Measurements from ENCODE around the gene OR52N2.

DNA sequence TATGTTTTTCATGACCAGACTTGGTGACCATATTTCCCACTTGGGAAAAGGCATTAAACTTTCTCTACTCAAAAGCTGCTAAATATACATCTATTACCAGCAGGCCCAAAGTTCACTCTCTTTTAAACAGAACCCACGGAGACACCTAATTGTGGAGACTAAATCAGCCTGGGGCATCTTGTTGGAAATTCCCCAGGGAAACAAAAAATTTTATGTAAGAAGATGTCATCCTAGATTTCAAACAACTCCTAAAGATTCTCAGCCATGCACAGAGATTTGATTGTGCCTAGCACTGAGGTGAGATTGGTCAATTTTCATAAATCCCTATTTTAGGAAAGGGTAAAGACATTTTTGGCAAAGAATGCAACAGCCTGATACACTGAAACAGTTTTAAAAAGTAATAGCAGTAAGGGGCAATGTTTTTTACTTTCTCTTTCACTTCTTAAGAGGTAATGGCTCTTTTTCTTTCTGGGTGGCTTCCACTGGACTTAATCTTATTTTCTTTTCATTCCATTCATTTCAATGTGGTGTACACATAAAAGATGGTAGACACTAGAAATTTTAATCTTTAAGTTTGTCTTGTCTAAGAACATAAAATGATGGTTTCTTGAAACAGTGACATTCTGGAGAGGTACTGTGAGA, 9.6 kb downstream of the OR52N2 start:
- TF ChIP-seq, protein P1, sequence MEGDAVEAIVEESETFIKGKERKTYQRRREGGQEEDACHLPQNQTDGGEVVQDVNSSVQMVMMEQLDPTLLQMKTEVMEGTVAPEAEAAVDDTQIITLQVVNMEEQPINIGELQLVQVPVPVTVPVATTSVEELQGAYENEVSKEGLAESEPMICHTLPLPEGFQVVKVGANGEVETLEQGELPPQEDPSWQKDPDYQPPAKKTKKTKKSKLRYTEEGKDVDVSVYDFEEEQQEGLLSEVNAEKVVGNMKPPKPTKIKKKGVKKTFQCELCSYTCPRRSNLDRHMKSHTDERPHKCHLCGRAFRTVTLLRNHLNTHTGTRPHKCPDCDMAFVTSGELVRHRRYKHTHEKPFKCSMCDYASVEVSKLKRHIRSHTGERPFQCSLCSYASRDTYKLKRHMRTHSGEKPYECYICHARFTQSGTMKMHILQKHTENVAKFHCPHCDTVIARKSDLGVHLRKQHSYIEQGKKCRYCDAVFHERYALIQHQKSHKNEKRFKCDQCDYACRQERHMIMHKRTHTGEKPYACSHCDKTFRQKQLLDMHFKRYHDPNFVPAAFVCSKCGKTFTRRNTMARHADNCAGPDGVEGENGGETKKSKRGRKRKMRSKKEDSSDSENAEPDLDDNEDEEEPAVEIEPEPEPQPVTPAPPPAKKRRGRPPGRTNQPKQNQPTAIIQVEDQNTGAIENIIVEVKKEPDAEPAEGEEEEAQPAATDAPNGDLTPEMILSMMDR (IDR thresholded peaks at IDR 0.05), result no peak
- no peak for TF ChIP-seq POLR2A (IDR thresholded peaks at IDR 0.05)
